Activated CD8-positive, alpha-beta memory T cell treated with anti-CD3 and anti-CD28 coated beads, Interleukin-2, amount 50 U/mL, for 24 hours (primary cell): ENCODE data around the gene GRIP2.

Source experiments
- DNase-seq: peaks from one replicate; pipeline ENCODE4 v3.0.0-alpha.2; 2020; ENCODE audit errors: extremely low read depth

GRIP2 gene

GRCh38 chr3:14506626-14507304 is 33.4 kb downstream of the GRIP2 start:
- DNase-seq: no peak

DNA sequence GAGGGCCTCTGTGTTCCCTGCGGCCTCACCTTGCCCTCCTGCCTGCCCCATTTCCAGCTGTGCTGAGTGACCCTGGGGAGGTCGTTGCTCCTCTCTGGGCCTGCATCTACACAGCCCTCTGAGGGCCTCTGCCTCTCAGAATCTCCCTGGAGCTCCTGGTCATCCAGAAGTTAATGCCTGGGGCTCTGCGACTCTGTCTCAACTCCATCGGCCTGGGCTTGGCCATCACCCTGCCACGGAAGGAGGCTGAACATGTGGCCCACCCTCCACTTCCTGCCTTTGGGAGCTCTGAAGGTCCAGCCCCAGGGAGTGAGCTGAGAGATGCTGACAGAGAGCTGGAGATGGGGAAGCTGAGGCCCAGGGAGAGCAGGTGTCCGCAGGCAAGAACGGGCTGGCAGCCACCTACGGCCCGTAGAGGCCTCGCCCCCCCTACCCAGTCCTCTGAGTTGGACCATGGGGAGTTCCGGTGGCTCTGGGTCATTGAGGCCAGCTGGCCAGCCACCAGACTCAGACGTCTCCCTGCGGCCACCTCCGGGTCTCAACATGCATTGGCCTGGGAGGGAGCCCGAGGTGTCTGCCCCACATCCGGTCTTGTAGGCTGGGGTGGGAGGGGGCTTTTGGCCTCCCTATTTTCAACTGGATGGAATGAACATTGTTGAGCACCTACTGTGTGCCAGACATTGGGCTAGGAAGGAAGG is 34.2 kb downstream of the GRIP2 start:
- no peak for DNase-seq

GRCh38 chr3:14505001-14505802 is 34.9 kb downstream of the GRIP2 start:
- no peak for DNase-seq

DNA sequence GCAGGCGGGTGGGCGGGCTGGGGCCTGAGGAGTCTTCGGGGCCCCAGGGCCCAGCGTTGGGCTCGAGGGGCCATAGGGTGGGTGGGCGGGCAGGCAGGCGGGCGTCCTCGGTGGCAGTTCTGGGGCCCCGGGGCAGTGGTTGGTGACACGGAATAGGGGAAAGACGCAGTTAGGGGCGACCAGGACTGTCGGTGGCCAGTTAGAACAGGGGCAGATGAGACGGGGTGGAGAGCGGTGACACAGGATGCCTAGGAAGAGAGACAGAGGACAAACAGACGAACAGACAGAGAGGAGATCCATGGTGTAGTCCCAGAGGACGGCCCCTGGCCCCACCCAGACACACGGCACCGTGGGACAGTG is 36.5 kb downstream of the GRIP2 start:
- no peak for DNase-seq

DNA sequence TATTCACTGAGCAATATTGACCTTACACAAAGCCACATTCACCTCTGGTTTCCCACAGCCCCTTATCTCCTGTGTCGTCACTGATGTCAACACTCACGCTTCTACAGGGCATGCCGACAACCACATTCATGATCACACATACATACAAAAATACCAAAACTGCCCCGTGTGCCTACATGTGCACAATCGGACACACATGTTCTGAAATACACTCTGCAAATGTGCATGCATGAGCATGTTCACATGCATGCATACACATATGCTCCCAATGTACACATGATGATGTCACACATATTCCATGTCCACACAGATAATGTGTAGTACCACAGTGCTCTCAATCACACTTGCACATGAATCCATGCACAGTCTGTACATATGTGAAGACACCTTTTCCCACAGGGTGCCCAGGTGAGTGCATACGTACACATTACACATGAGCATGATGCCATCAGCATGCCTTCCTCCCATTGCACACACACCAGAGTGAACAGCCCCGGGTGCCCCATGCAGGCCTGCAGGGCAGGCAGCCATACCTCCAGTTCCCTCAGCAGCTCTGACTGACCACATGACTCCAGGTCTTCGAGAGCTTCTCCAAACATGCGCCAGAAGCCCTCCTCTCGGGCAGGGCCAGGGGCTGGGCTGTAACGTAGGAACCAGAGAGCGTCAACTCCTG is 37.0 kb downstream of the GRIP2 start:
- DNase-seq: no peak

GRCh38 chr3:14502472-14502871 is 37.7 kb downstream of the GRIP2 start:
- no peak for DNase-seq

DNA sequence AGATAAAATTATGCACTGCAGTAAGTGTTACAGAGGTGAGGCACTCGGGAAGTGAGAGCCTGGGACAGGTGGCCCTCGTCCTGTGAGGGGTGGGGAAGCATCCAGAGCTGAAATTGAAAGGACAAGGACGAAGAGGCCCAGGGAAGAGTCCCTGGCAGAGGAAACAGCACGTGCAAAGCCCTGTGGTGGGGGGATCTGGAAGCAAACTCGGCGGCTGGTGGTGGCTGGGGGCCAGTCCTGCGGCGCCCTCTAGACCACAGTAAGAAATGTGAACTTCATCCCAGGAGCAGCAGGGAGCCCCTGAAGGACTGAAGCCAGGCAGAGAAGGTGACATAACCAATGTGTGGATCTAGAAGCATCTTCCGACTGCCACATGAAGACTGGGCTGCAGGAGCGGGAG is 42.8 kb downstream of the GRIP2 start:
- no peak for DNase-seq

DNA sequence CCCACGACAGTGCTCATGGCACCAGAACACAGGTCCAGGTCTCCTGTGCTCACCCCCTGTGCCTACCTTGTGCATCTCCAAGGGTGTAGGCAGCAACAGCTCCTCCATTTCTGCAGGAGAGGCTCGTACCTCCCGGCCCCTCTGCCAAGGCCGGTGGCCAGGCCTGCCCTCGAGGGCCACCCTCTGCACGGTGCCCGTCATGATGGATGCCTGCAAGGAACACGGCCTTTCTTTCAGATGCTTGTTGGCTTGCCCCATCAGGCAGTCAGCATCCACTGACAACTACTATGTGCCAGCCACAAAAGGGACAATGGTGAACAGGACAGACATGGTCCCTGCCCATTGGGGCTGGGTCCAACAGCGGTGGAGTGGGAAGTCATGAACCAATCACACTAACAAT is 43.8 kb downstream of the GRIP2 start:
- DNase-seq: no peak

DNA sequence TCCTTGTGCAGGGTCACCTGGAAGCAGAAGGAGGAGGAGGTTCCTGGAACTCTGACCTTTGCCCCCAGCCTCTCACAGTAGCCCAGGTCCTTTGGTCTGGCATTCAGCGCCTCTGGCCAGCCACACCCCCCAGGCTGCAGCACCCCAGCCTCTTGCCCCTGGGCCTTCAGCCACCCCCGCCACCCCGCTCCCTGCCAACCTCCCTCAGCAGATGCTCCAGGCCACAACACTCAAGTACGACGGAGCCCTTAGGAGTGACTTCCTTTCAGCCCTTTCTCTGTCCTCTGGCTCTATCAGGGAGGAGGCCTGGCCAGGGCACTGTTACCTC is 45.2 kb downstream of the GRIP2 start:
- no peak for DNase-seq

DNA sequence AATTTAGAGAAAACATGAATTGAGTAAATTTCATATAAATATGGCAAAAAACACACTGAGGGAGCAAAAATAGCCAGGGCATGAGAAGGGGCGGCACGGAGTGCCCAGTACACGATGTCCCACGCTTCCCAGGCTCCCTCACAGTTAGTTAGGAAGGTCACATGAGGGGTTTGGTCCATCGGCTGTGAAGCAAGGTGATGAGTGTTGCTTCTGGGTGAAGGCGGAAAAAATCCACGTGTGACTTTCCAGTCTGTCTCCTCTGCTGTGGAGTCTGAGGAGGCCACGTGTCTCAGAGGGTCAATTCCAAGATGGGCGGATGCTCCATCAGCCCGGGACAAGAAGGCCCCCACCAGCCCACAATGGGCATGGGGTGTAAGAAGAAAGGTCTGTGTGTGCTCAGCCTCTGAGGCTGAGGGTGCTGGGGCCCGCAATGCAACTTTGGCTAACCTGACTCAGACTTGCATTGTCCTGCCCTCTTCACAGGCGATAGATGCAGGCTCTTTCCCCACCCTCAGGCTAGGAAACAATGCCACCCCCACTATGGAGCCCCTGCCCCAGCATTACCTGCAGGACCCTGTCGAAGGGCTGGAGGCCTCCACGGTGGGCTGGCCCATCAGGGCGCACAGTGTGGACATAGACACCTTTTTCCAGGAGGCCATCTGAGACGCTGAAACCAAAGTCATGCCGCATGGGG is 45.7 kb downstream of the GRIP2 start:
- DNase-seq: no peak

DNA sequence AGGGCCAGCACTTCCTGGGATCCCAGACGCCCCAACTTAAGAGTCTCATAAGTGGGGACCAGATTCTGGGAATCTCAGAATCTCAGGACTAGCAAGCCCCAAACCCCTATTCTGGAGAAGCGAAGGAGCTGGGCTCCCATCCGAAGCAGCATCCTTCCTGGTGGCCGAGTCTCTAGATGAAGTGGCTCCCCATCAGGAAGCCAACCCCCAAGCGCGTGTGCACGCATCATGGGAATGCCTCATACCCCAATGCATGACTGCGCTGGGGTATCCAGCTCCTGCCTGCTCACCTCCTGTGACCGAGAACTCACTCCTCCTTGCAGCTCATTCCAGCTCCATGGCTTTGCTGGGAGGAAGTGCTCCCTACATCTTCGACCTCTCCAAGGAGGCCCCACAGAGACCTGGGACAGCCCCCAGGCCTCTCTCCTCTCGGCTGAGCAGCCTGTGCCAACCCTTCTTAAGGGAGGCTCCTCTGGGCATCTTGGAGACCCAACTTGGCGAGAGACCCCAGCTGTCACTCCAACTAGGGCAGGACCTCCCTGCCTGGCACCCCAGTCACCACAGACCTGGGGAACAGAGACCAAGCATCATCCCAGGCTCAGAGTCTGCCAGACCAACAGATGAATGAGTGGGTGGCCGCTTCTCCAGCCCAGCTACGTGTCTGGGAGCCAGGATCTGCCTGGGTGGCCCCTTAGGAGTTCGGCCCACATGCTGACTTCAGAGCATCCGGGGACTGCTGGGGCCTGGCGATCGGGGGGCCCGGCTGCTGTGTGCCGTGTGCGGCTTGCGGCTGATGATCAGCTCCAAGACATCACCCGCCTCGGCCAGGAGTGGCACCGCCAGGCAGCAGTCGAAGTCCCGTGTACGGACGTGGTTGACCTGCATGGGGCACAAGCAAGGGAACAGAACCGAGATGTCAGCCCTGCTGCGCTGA is 46.9 kb downstream of the GRIP2 start:
- DNase-seq: no peak

DNA sequence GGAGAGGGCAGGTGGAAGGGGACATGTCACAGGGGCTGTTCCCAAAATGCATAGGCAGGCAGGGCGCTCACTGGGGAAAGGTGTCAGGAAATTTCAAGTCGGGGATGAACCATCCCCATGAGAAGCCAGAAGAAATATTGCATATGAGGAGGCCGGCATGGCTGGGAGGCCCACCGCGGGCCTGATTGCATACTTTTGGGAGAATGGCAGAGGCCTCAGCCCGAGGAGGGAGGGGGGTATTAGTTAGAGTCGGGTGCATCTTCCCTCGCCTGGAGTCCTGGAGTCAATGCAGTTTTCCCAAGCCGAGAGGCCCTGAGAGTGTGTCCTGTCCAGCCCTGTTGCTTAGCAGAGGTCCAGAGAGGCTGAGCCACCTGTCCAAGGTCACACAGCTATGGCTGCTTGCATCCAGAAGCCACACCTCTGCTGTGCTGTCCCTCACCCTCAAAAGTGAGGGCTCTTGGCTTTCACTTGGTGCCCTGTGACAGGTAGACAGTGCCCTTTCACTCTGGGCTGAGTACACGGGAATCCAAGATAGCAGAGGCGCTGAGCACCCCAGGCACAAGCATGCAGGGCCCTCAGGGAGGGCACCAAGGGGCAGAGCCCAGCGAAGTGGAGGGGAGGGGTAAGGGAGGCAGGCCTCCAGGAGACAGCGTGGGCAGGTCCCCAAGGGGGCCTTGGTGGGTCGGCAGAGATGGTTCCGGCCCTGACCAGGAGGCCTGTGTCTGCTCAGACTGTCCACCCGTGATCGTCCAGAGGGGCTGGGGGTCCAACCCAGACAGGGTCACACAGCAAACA is 48.5 kb downstream of the GRIP2 start:
- no peak for DNase-seq

DNA sequence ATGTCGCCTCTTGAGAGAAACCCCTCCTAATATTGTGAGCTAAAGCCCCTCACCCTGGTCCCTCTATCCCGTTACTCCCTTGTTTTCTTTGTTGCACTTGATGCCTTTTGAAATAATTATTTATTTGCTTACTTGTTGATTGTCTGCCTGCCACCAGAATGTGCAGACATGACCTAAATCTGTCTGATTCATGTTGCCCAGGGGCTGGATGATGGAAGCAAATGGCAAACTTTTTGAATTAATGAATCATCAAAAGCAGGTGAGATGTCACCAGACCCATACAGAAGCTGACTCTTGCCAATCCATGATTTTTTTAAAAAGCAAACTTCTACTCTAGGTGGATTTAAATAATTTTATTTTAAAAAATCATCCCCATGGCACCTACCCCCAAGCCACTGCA is 49.3 kb downstream of the GRIP2 start:
- DNase-seq: no peak

DNA sequence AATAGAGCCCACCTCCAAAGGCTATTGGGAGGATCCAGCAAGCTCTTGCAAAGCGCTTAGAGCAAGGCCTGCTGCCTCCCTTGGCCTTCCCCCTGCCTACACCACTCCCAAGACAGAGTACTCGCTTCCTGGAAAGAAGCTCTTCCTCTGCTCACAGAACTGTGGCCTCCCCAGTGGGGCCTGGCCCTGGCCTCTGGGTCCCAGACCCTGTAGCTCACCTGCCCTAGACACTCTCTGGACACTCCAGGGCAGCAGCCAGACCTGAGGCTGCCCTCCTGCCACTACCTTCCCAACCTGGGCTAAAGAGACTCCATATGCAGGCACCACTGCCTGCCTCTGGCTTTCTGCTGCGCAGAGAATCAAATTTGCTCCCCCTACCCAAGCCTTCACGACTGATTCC is 49.9 kb downstream of the GRIP2 start:
- no peak for DNase-seq

DNA sequence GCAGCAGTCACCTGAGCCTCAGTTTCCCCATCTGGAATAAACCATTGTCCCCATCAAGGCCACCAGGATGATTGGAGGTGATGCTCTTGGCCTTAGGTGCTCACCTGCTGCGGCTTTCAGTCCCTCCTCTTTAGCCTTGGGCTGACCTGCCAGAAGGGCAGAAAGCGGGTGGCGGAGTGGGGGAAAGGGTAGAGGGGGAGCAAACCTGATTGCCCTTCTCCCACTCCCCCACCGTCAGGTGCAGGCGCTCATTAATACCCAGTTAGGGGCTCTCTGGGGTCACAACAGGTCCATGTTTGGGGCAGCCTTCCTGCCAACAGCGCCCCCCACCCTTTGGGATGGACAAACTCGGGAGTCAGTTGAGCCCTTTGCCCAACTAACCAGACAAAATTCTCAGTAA is 50.5 kb downstream of the GRIP2 start:
- no peak for DNase-seq

- DNase-seq: no peak
Measured at GRCh38 chr3:14488286-14489041, 51.7 kb downstream of the GRIP2 start.

DNA sequence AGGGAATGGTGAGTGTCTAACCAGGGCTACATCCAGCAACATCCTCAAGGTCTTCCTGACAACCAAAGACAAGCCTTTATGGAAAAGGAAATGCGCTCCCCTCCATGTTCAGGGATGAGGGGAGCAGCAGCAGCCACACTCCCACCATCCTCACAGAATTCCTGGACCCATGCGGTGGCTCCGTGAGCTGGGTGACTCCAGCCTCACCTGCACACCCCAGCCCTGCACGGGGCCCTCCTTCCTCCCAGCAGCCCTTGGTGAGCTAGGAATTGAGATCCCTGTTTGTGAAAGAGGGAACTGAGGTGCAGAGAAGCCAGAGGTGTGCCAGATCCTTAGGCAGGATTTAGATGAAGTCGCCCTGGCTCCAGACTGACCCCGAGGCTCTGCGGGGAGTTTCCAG is 52.3 kb downstream of the GRIP2 start:
- no peak for DNase-seq

GRCh38 chr3:14487086-14487485 is 53.1 kb downstream of the GRIP2 start:
- DNase-seq: no peak

DNA sequence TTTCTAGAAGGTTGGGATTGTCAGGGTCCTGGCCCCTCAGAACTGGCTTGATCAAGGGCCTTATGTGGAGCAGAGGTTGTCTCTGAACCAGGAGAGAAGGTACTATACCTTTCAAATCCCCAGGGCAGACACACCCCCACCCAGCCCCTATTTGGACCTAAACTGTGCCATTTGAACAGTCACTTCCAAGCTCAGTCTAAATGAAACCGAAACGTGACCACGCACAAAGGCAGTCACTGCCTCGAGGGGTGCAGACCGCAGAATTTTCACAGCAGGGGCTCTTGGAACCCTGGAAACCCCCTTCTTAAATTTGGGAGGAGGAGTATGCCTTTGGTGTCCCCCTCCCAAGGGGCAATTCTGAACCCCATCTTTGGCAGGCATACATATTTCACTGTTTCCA is 53.7 kb downstream of the GRIP2 start:
- DNase-seq: no peak
